HCT116 (cell line): ENCODE measurements around the gene KRTAP5-9. TPM values are rescaled to one million over a fixed set of nuclear protein-coding genes. Genes with fewer than 3 reads are reported as not detected.

Source experiments
- ATAC-seq: fragments of 200-7000 bp; cut with Tn5 transposase; 2 replicates; pipeline ENCODE4 v1.9.1; 2020; ENCODE audit warnings: mild to moderate bottlenecking, moderate library complexity
- BruUV-seq: library from RNA; stranded (reverse); fragments of 400-500 nt; replicated peaks from 2 replicates; lab custom pipeline; 2021; lab: Mats Ljungman, UMichigan
- CTCF ChIA-PET: fragments of 300-600 bp; sonication (Branson Sonifier 250); formaldehyde crosslinking; loops from one replicate; lab custom pipeline; 2021; ENCODE audit warnings: antibody characterized with exemption; lab: Charles Lee
- POLR2A ChIA-PET: fragments of 300-600, 350-600 bp; sonication (Branson Sonifier 250); formaldehyde crosslinking; loops from one replicate; lab custom pipeline; 2021; ENCODE audit warnings: antibody characterized with exemption; lab: Charles Lee
- RAD21 ChIA-PET, 2 experiments: fragments of 300-600 bp; sonication (Branson Sonifier 250); formaldehyde crosslinking; loops; one replicate each; lab custom pipeline; 2023; ENCODE audit warnings: low total read pairs in 2 of 2; ENCODE audit not compliant: uncharacterized antibody in 2 of 2, unreplicated experiment in 2 of 2, low non-redundant PET in 1 of 2; lab: Charles Lee
- DNase-seq: peaks from one replicate; pipeline ENCODE4 v3.0.0-alpha.2; 2010; ENCODE audit warnings: low read depth, low spot score
- H2AFZ ChIP-seq: fragments of 200-600 bp; shearing (Covaris generic), sonication (generic); 2 replicates; pipeline ENCODE4 v1.6.1; 2017; ENCODE audit warnings: low read depth, mixed run types, mixed read lengths, antibody characterized with exemption, low read length; ENCODE audit not compliant: poor library complexity, severe bottlenecking
- H3K27ac ChIP-seq: 2 replicates; pipeline ENCODE4 v1.5.1; 2012; ENCODE audit warnings: low read depth, low read length
- H3K27me3 ChIP-seq: fragments of 200-600 bp; sonication (generic); 2 replicates; pipeline ENCODE4 v1.6.1; 2016; ENCODE audit warnings: mixed run types, low read length, mixed read lengths; ENCODE audit not compliant: insufficient read depth
- H3K36me3 ChIP-seq, 2 experiments: fragments of 200-500 bp in 1 of 2; fragments of 200-600 bp in 1 of 2; sonication (Bioruptor generic) in 1 of 2; sonication (generic) in 1 of 2; 2 replicates each; pipeline versions ENCODE4 v1.5.1 to v1.6.1; 2014 to 2016; ENCODE audit warnings: low read length in 2 of 2, inconsistent platforms in 1 of 2, mixed read lengths in 1 of 2, mixed run types in 1 of 2; ENCODE audit not compliant: insufficient read depth in 2 of 2, control insufficient read depth in 1 of 2
- H3K4me1 ChIP-seq, 2 experiments: fragments of 200-600 bp in 1 of 2; sonication (generic) in 1 of 2; 2 replicates each; pipeline versions ENCODE4 v1.5.1 to v1.6.1; 2012 to 2017; ENCODE audit warnings: low read length in 2 of 2, inconsistent platforms in 1 of 2, mild to moderate bottlenecking in 1 of 2, mixed read lengths in 1 of 2, mixed run types in 1 of 2, moderate library complexity in 1 of 2; ENCODE audit not compliant: insufficient read depth in 2 of 2, control insufficient read depth in 1 of 2
- H3K4me2 ChIP-seq: fragments of 200-600 bp; sonication (generic); 2 replicates; pipeline ENCODE4 v1.6.1; 2017; ENCODE audit warnings: mixed run types, low read length, mixed read lengths
- H3K4me3 ChIP-seq, 2 experiments: fragments of 200-600 bp in 1 of 2; sonication (generic) in 1 of 2; replicated peaks in 1 of 2; 2 replicates each; pipeline ENCODE4 v1.5.1; 2011 to 2016; ENCODE audit warnings: low read length in 2 of 2, control low read depth in 1 of 2, low read depth in 1 of 2, mild to moderate bottlenecking in 1 of 2, mixed read lengths in 1 of 2, mixed run types in 1 of 2
- H3K79me2 ChIP-seq: fragments of 200-600 bp; sonication (generic); 2 replicates; pipeline ENCODE4 v1.6.1; 2017; ENCODE audit warnings: mild to moderate bottlenecking, mixed run types, low read length, moderate library complexity, mixed read lengths; ENCODE audit not compliant: insufficient read depth
- H3K9ac ChIP-seq: fragments of 200-600 bp; sonication (generic); 2 replicates; pipeline ENCODE4 v1.6.1; 2016; ENCODE audit warnings: low read length, mixed read lengths
- H3K9me2 ChIP-seq: fragments of 200-600 bp; sonication (generic), shearing (Covaris generic); 2 replicates; pipeline ENCODE4 v1.6.1; 2017; ENCODE audit warnings: mixed run types, mild to moderate bottlenecking, moderate library complexity; ENCODE audit not compliant: insufficient read depth
- H3K9me3 ChIP-seq, 2 experiments: fragments of 200-500 bp in 1 of 2; fragments of 200-600 bp in 1 of 2; sonication (Bioruptor generic) in 1 of 2; sonication (generic) in 1 of 2; 2 replicates each; pipeline ENCODE4 v1.6.1; 2014 to 2017; ENCODE audit warnings: low read length in 2 of 2, mixed read lengths in 2 of 2, inconsistent platforms in 1 of 2, low read depth in 1 of 2, mild to moderate bottlenecking in 1 of 2, mixed run types in 1 of 2, moderate library complexity in 1 of 2; ENCODE audit not compliant: control insufficient read depth in 1 of 2, insufficient read depth in 1 of 2
- H4K20me1 ChIP-seq: fragments of 200-600 bp; sonication (generic), shearing (Covaris generic); 2 replicates; pipeline ENCODE4 v1.6.1; 2017; ENCODE audit warnings: mixed run types, mild to moderate bottlenecking, moderate library complexity; ENCODE audit not compliant: insufficient read depth
- EZH2 ChIP-seq: fragments of 200-600 bp; sonication (generic); IDR thresholded peaks from 2 replicates; pipeline ENCODE4 v1.6.1; 2017; ENCODE audit warnings: antibody characterized with exemption, mixed run types
- EZH2phosphoT487 ChIP-seq: fragments of 200-600 bp; IDR thresholded peaks from 2 replicates; pipeline ENCODE4 v1.6.1; 2018; ENCODE audit warnings: antibody characterized with exemption, borderline replicate concordance
- RAD21 ChIP-seq: IDR thresholded peaks from 2 replicates; pipeline ENCODE4 v1.6.1; 2012; ENCODE audit warnings: low read depth, mild to moderate bottlenecking
- SRF ChIP-seq: IDR thresholded peaks from 2 replicates; pipeline ENCODE4 v1.6.1; 2012; ENCODE audit warnings: low read depth
- YY1 ChIP-seq: IDR thresholded peaks from 2 replicates; pipeline ENCODE4 v1.6.1; 2011; ENCODE audit warnings: low read length, low read depth, moderate library complexity, mild to moderate bottlenecking; ENCODE audit not compliant: insufficient replicate concordance; ENCODE audit errors: extremely low read depth
- intact Hi-C: fragments of 100-400 bp; cut with micrococcal nuclease; formaldehyde crosslinking; loops from 2 replicates; pipeline ENCODE4 v1.10.0; 2022
- total RNA-seq: library from RNA; stranded (reverse); gene quantifications from one replicate; pipeline ENCODE4 v1.2.1, GENCODE V29; 2021; ENCODE audit not compliant: unreplicated experiment
- TF ChIP-seq, protein P1 (sequence below): IDR thresholded peaks from 2 replicates; pipeline ENCODE4 v1.6.1; 2012
- TF ChIP-seq, protein P2 (sequence below), 3 experiments: fragments of 200-600 bp in 1 of 3; sonication (generic) in 1 of 3; IDR thresholded peaks in 2 of 3; conservative IDR thresholded peaks in 1 of 3; 2 replicates each; pipeline ENCODE4 v1.5.1; 2012 to 2017; ENCODE audit warnings: low read depth in 2 of 3, low read length in 2 of 3, antibody characterized with exemption in 1 of 3, borderline replicate concordance in 1 of 3, control low read depth in 1 of 3, mild to moderate bottlenecking in 1 of 3, mixed read lengths in 1 of 3, mixed run types in 1 of 3, moderate library complexity in 1 of 3; ENCODE audit not compliant: insufficient read depth in 1 of 3

Gene KRTAP5-9
- total RNA-seq, 1 experiment from 2014 or later = 0.27 TPM

GRCh38 chr11:71500601-71501021, 47.6 kb upstream of the KRTAP5-9 start:
- ChIA-PET RAD21 (no interaction called here), CTCF (no interaction called here), POLR2A (no interaction called here)
- Histone ChIP-seq H3K9me2 (no peaks in the 10 kb centered on the region), H3K27ac (no peak overlapping the region), H3K4me3 (no peak overlapping the region), H4K20me1 (no peaks in the 10 kb centered on the region), H3K9me3 (no peaks in the 10 kb centered on the region), H3K79me2 (no peaks in the 10 kb centered on the region), H3K4me1 (peaks cover 11 to 12% of the 10 kb centered on the region in 2 experiments; a peak in 3 of 4 replicates), H3K4me2 (peak overlapping the region; percentile 45), H3K9ac (no peak overlapping the region), H3K36me3 (peaks cover 9 to 12% of the 10 kb centered on the region in 2 experiments; a peak in 1 of 4 replicates), H3K27me3 (no peaks in the 10 kb centered on the region), H2AFZ (no peak overlapping the region)
- TF ChIP-seq EZH2phosphoT487 (no peak), YY1 (no peak), SRF (no peak), RAD21 (no peak), EZH2 (no peak)
- TF ChIP-seq, protein P1, sequence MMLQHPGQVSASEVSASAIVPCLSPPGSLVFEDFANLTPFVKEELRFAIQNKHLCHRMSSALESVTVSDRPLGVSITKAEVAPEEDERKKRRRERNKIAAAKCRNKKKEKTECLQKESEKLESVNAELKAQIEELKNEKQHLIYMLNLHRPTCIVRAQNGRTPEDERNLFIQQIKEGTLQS = no peak
- TF ChIP-seq, protein P2, sequence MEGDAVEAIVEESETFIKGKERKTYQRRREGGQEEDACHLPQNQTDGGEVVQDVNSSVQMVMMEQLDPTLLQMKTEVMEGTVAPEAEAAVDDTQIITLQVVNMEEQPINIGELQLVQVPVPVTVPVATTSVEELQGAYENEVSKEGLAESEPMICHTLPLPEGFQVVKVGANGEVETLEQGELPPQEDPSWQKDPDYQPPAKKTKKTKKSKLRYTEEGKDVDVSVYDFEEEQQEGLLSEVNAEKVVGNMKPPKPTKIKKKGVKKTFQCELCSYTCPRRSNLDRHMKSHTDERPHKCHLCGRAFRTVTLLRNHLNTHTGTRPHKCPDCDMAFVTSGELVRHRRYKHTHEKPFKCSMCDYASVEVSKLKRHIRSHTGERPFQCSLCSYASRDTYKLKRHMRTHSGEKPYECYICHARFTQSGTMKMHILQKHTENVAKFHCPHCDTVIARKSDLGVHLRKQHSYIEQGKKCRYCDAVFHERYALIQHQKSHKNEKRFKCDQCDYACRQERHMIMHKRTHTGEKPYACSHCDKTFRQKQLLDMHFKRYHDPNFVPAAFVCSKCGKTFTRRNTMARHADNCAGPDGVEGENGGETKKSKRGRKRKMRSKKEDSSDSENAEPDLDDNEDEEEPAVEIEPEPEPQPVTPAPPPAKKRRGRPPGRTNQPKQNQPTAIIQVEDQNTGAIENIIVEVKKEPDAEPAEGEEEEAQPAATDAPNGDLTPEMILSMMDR (IDR thresholded peaks at IDR 0.05 in 2 of 3, conservative IDR thresholded peaks at IDR 0.05 in 1 of 3; ENCODE audit: borderline replicate concordance in 1 of 3, insufficient read depth in 1 of 3, low read depth in 2 of 3, low read length in 2 of 3) = no peak
- peak; percentile 2 for DNase-seq
- intact Hi-C loops = no loop called here
- BruUV-seq = no TSS peak
- ATAC-seq = peak; percentile 85
